HAP-1 (cell line): Measurements from ENCODE around the gene SLC24A4.

ENCODE experiments used
- DNase-seq, 2 experiments: peaks; one replicate each; pipeline ENCODE4 v3.0.0-alpha.2; 2016 to 2020; ENCODE audit warnings: low spot score in 2 of 2
- H3K27me3 ChIP-seq: fragments of 250-450 bp; sonication (Bioruptor Pico); 2 replicates; pipeline ENCODE4 v1.5.1; 2020; ENCODE audit warnings: low read depth, mild to moderate bottlenecking, moderate library complexity
- H3K36me3 ChIP-seq: fragments of 250-450 bp; sonication (Bioruptor Pico); replicated peaks from 2 replicates; pipeline ENCODE4 v1.5.1; 2020; ENCODE audit warnings: mild to moderate bottlenecking
- H3K4me1 ChIP-seq: fragments of 250-450 bp; sonication (Bioruptor Pico); 2 replicates; pipeline ENCODE4 v1.5.1; 2020; ENCODE audit warnings: mild to moderate bottlenecking
- H3K4me3 ChIP-seq: fragments of 250-450 bp; sonication (Bioruptor Pico); 2 replicates; pipeline ENCODE4 v1.5.1; 2020; ENCODE audit warnings: mild to moderate bottlenecking, moderate library complexity
- H3K9me3 ChIP-seq: fragments of 250-450 bp; sonication (Bioruptor Pico); 2 replicates; pipeline ENCODE4 v1.5.1; 2020; ENCODE audit warnings: mild to moderate bottlenecking, moderate library complexity
- in situ Hi-C: fragments of 300-500 bp; cut with MboI; formaldehyde crosslinking; loops from 3 replicates; pipeline ENCODE4 v1.14.3; 2020; ENCODE audit warnings: low sequenced_read_pairs, inconsistent platforms, mixed read lengths

SLC24A4 gene

DNA sequence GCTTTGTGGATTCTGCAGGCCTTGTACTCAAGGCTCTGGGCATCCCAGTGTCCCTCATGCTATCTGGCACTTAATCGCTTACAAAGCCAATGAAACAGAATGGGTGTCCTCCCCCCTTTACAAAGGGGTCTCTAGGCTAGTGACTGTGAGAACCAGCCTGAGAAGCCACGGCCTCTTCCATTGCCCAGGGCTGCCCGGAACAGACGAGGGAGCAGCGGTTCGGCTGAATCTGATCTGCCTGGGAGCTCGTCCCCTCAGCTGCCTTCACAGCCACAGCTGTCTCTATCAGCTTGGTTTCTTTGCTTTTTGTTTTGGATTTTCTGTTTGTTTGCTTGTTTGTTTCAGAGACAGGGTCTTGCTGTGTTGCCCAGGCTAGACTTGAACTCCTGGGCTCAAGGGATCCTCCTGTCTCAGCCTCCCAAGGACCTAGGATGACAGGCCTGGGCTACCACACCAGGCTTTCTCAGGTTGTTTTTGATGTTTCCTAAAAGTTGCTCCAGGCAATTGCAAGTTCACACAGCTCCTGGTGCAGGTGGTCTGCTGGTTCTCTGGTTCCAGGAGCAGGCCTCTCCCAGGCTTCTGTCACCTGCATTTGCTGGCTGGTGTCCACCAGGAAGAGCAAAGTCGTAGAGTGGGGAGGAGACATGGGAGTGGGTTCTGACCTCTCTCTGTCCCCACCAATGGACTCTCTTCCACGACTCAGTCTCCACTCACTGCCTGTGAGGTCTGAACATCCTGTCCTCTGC, 179.7 kb downstream of the SLC24A4 start:
- Histone ChIP-seq H3K36me3 (no peaks in the 10 kb centered on the region), H3K4me1 (no peaks in the 10 kb centered on the region), H3K27me3 (no peaks in the 10 kb centered on the region), H3K9me3 (no peaks in the 10 kb centered on the region), H3K4me3 (no peak overlapping the region)
- DNase-seq: no peak
- in situ Hi-C loops: no loop called here

DNA sequence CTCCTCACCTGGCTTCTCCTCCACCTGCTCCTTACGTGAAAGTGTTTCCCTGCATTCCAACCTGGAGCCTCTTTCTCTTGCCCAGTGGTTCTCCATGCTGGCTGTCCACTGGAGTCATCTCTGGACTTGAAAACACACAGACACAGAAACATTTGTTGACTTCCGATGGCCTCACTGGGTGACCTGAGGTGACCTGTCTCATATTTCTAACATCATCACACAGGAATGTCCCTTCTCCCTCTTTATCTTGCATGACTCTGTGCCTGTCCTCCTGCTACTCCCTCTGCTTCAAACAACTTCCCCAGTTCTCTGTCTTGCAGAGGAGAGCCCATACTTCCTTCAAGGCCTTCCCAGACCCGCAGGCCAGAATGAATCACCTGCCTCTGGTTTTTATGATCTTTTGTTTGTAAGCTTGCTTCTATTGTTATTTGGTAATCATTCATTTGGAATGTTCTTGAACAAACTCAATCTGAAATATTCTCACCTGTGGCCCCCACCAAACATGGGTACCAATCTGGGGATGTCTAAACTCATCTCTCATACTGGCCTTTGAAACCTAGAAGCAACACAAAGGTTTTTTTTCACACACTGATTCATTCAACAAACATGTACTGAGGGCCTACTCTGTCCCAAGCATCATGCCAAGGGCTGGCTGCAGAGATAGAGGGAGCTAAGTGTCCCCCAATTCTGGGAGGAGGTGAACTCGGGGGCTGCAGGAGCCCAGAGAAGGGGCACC, 181.0 kb downstream of the SLC24A4 start:
- no peaks in the 10 kb centered on the region for H3K9me3 ChIP-seq
- in situ Hi-C loops: no loop called here
- H3K36me3 ChIP-seq: no peaks in the 10 kb centered on the region
- no peaks in the 10 kb centered on the region for H3K27me3 ChIP-seq
- no peak overlapping the region for H3K4me3 ChIP-seq
- DNase-seq: no peak
- no peaks in the 10 kb centered on the region for H3K4me1 ChIP-seq

DNA sequence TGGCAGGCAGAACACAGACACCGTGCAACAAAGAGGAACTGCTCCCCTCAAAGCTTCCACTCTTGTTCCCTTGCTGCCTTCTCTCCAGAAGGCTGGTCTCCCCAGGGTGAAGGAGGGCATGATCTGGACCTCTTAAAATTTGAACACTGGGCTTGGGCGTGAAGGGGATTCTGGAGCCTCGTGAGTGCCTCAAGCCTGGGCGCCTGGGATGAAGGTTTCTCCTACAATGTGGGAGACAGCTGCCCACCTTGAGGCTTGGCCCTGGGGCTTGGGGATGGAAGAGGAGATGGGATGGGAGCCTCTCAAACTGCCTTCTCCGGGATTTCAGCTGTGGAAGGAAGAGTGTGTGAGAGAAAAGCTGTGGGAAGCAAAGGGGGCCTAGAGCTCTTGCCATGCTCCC, 182.9 kb downstream of the SLC24A4 start:
- no peaks in the 10 kb centered on the region for H3K9me3 ChIP-seq
- H3K4me3 ChIP-seq: no peak overlapping the region
- H3K36me3 ChIP-seq: no peaks in the 10 kb centered on the region
- DNase-seq: no peak
- no peaks in the 10 kb centered on the region for H3K4me1 ChIP-seq
- no peaks in the 10 kb centered on the region for H3K27me3 ChIP-seq
- in situ Hi-C loops: no loop called here

DNA sequence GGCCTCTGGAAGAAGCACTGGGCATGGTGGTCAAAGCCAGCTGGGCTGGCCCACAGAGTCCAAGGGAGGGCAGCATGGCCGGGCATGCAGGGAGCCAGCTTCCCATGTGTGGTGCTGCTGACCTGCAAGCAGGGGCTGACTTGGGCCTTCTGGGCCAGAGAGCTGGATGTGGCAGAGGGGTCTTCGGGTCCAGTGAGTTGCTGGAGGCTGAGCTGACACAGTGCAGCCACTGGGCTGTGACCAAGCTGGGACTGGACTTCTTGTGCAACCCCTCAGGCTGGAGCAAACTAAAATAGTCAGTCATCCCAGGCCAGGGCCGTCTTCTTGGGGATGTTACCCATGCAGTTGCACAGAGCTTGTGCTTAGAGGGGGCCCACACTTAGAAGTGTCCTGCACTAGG, 183.3 kb downstream of the SLC24A4 start:
- H3K9me3 ChIP-seq: no peaks in the 10 kb centered on the region
- no peaks in the 10 kb centered on the region for H3K36me3 ChIP-seq
- DNase-seq: no peak
- no peaks in the 10 kb centered on the region for H3K27me3 ChIP-seq
- in situ Hi-C loops: no loop called here
- no peak overlapping the region for H3K4me3 ChIP-seq
- no peaks in the 10 kb centered on the region for H3K4me1 ChIP-seq

DNA sequence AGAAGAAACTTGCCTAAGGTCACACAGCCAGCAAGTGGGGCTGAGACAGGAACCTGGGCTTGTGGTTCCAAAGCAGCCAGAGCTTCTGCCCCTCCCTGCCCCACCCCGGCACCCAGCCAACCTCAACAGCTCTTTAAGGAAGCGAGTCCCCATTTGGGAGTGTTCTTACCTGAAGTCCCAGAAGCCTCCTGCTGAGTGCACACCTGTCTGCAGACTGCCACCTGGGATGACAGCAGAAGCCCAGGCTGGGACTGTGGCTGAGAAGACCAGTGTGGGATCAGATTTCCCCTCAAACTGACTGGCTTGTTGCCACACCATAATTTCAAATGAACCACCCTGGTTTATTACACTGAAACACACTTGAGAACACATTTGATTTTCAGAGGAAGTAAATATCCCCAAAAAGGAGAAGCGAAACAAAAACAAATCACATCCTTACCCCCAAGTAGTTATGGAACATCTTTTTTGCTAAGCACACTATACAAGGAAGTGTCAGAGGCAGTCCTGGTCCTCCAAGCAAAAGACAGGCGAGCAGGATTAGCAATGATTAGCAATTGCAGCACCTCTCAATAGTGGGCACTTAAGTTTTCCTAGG, 184.3 kb downstream of the SLC24A4 start:
- H3K27me3 ChIP-seq: no peaks in the 10 kb centered on the region
- in situ Hi-C loops: no loop called here
- no peak overlapping the region for H3K4me3 ChIP-seq
- no peaks in the 10 kb centered on the region for H3K9me3 ChIP-seq
- H3K36me3 ChIP-seq: no peaks in the 10 kb centered on the region
- H3K4me1 ChIP-seq: no peaks in the 10 kb centered on the region
- no peak for DNase-seq

DNA sequence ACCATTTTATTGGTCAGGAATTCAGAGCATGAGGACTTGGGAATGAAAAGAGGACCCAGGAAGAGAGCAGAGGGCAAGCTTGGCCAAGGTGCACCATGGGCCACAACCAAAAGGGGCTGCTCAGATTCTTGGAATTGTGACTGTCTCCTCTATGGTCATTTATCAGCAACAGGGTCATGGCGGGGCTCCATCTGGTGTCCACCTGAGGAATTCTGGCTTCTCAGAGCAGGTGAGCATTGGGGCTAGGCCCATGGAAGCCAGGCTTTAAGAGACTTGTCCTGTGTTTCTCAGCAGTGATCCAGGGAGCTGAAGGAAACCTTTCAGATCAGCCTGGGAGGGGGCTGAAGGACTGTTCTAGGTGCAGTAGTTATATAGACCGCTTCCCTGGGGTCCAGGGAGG, 188.0 kb downstream of the SLC24A4 start:
- no peaks in the 10 kb centered on the region for H3K36me3 ChIP-seq
- H3K4me3 ChIP-seq: no peak overlapping the region
- in situ Hi-C loops: no loop called here
- H3K9me3 ChIP-seq: no peaks in the 10 kb centered on the region
- 0 out of 2 replicates have a peak, but pooled peaks cover 4% of the 10 kb centered on the region for H3K4me1 ChIP-seq
- H3K27me3 ChIP-seq: no peaks in the 10 kb centered on the region
- no peak for DNase-seq

DNA sequence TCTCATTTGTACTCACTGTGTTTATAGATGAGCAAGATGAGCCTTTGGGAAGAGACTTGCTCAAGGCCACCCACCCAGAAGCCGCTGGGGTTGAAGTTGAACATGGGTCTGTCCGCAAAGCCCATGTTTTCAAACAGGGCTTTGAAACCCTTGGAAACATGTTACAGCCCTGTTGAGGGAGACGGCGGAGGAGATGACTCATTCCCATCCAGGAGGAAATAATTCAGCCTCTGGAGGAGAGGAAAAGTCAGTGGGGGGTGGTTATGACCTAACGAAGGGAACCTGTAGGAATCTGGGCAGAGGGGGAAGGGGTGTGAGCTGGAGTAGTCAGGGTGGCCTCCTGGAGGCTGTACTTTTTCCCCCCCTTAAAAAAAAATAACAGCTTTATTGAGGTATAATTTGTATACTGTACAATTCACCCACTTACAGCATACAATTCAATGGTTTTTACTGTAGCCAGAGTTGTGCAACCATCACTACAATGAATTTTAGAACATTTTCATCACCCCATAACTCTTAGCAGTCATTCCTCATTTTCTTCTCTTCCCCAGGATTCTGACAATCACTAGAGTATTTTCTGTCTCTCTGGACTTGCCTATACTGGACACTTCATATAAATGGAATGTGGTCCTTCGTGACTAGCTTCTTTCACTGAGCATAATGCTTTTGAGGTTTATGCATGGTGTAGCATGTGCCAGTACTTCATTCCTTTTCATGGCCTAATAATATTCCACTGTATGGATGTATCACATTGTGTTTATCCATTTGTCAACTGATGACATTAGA, 188.7 kb downstream of the SLC24A4 start:
- no peak for DNase-seq
- H3K4me1 ChIP-seq: 0 out of 2 replicates have a peak, but pooled peaks cover 4% of the 10 kb centered on the region
- no peaks in the 10 kb centered on the region for H3K27me3 ChIP-seq
- H3K9me3 ChIP-seq: no peaks in the 10 kb centered on the region
- in situ Hi-C loops: no loop called here
- H3K4me3 ChIP-seq: no peak overlapping the region
- H3K36me3 ChIP-seq: no peaks in the 10 kb centered on the region

DNA sequence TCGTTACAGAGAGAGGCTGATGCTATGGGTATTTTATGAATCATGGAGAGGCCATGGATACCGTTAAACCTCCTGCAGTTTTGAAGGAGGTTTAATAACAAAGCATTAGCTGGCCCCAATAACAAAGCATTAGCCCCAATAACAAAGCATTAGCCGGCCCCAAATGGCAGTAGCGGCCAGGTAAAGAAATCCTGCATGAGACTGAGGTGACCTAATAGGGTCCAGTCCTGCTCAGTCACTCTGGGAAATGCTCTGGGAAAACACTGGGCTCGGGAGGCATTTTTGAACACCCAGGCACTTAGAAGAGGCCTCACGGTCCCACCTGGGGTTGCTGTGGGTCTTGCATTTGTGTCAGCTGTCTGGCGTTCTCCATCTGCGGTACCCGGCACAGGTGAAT, 189.8 kb downstream of the SLC24A4 start:
- in situ Hi-C loops: no loop called here
- no peaks in the 10 kb centered on the region for H3K36me3 ChIP-seq
- no peak for DNase-seq
- H3K4me1 ChIP-seq: 0 out of 2 replicates have a peak, but pooled peaks cover 4% of the 10 kb centered on the region
- no peaks in the 10 kb centered on the region for H3K9me3 ChIP-seq
- no peaks in the 10 kb centered on the region for H3K27me3 ChIP-seq
- H3K4me3 ChIP-seq: peak overlapping the region; percentile 56

DNA sequence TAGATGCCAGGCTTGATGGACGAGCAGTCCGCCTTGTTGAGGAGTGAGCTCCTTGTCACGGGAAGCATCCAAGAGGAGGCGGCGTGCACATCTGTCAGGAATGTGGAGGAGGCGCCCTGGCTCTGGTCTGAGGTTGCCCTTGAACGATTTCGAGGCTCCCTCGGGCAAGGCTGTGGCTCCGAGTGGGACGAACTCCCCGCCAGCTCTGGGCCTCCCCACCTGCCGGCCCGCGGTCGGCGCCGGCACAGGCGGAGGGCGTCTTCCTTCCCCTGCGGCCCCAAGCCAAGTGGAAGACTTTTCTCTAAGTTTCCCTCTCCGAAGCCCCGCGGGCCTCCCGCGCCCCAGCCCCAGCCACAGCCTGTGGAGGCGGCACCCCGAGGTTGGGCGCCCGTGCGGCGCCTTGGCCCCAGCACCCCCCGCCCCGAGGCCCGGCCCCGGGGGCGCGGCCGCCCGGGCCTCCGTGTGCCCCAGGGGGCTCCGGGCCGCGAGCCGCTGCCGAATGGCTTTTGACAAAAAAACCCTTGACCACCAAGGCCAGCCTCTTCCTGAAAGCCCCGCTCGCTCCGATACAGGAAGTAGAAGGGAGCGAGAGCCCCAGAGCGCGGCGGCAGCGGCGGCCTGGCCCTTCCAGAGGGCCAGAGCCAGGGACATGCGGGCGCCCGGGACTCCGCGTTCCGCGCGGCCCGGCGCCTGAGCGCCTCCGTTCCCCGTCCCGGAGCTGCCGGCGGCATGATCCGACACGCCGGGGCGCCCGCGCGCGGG, 190.4 kb downstream of the SLC24A4 start, which contains the start of gene RIN3:
Gene RIN3, plus strand, starts transcription at position 578 of the 762 bp plus-strand sequence. Its CDS starts 152 bp downstream, at position 730.
- Histone ChIP-seq H3K4me1 (0 out of 2 replicates have a peak, but pooled peaks cover 4% of the 10 kb centered on the region), H3K27me3 (no peaks in the 10 kb centered on the region), H3K36me3 (no peaks in the 10 kb centered on the region), H3K9me3 (no peaks in the 10 kb centered on the region), H3K4me3 (peak within 1 kb of the TSS; percentile 56)
- DNase-seq: peak; percentile 43 to 73
- in situ Hi-C loops: no loop called here

DNA sequence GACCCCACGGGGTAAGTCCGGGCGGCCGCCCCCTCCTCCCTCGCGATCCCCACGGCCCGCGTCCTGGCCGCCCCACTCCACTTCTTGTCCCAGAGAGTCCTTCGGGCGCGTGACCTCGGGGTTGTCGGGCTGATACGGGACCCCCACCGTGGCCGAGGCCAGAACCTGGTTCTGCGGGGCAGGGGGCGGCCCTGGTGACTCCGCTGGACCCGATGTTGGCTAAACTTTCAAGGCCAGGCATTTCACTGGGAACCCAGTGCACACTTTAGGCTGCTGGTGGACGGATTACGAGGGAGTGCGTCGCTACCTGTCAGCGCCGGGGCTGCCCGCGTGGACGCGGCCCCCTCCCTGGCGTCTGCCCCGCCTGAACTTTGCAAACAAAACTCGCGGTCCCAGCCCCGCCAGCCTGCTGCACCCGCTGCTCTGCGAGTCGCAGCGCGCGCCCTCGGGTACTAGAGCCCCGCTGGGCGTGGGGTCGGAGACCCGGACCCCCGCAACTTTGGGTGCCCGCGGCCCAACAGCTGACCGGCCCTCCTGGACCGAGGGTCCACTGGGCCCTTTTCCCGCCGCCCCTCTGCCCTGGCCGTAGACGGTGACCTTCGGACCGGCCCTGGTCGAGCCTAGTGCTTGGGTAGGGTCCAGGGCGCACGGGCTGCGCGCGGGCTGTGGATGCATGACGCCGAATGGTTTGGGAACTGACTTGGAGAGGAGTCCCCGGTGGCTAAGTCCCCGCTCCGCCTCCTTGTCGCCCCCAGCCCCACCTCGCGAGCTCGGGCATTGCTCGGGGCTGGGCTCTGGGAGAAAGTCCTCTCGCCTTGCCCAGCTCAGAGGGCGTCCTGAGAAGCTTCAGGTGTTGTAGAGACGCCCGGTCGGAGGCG, 191.2 kb downstream of the SLC24A4 start:
- peak in 1 of 2 experiments; percentile 52 for DNase-seq
- 0 out of 2 replicates have a peak, but pooled peaks cover 4% of the 10 kb centered on the region for H3K4me1 ChIP-seq
- H3K36me3 ChIP-seq: no peaks in the 10 kb centered on the region
- H3K4me3 ChIP-seq: peak overlapping the region; percentile 56
- H3K27me3 ChIP-seq: no peaks in the 10 kb centered on the region
- in situ Hi-C loops: no loop called here
- H3K9me3 ChIP-seq: no peaks in the 10 kb centered on the region

DNA sequence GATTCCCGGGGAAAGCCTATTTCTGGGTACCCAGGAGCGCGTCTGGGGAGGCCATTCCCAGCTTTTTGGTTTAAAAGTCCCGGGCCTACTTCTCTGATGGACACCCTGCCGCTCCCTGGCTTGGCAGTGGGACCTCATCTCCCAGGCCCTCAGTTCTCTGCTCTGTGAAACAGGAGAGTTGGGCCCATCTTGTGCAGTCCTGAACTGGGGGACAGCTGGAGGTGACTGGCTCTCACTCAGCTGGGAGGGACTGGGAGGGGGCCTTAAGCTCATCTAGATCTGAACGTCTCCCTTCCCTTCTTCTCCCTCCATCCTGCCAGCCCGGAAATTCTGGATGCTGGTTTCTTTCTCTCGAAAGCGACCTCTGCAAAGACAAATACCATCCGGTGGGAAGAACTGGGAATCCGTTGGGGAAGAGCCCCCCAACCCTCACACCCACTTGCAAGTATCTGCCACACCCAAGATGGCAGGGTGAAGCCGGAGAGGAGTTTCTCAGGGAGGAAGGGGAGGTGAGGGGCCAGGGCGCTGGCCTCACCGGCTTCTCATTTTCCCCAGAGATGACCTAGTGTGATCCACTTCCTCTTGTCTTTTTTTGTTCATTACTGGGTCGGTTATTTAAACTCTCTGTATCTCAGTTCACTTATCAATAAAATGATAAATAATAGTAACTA, 192.0 kb downstream of the SLC24A4 start:
- Histone ChIP-seq H3K4me1 (0 out of 2 replicates have a peak, but pooled peaks cover 4% of the 10 kb centered on the region), H3K4me3 (peak overlapping the region; percentile 56), H3K27me3 (no peaks in the 10 kb centered on the region), H3K36me3 (no peaks in the 10 kb centered on the region), H3K9me3 (no peaks in the 10 kb centered on the region)
- in situ Hi-C loops: no loop called here
- DNase-seq: no peak
